ENCODE data around the gene CCDC57. TPM values are rescaled to one million over a fixed set of nuclear protein-coding genes. Genes with fewer than 3 reads are reported as not detected.

Gene CCDC57
- polyA plus RNA-seq, 1 donor (not counting 4 experiments of a cell fraction or from before 2014, with no cell fraction given): 19.2 TPM

DNA sequence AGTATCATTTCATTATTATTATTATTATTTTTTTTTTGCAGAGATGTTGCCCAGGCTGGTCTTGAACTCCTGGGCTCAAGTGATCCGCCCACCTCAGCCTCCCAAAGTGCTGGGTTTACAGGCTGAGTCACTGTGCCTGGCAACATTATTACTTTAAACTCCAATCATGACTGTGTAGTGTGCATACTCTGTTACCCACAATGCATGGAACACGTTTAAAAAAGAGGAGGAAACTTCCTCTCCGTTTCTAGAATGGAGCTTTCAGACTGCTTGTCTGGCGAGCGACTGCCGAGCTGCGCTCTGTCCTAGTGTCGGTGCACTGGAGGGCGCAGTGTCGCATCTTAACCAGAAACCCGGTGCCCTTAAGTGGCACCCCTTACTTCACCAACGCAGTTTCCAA, 92.5 kb downstream of the CCDC57 start:
- Histone ChIP-seq H3K9me3 (ENCODE audit: control insufficient read depth, low read depth, low read length) (no peaks in the 10 kb centered on the region), H3K4me3 (ENCODE audit: control insufficient read depth in 2 of 3, extremely low read depth in 1 of 3, insufficient read depth in 2 of 3, low read depth in 1 of 3, low read length in 3 of 3) (no peak overlapping the region), H3K27me3 (ENCODE audit: control insufficient read depth, extremely low read depth, insufficient read depth, low read length) (no peaks in the 10 kb centered on the region), H4K20me1 (ENCODE audit: control insufficient read depth, extremely low read depth, insufficient read depth, low read length) (no peaks in the 10 kb centered on the region), H3K27ac (ENCODE audit: control insufficient read depth, insufficient read depth, low read length) (no peak overlapping the region), H3K4me1 (ENCODE audit: control insufficient read depth, extremely low read depth, insufficient read depth, low read length) (no peaks in the 10 kb centered on the region), H3K9me1 (ENCODE audit: control insufficient read depth, extremely low read depth, insufficient read depth, low read length) (no peaks in the 10 kb centered on the region), H2AFZ (ENCODE audit: control insufficient read depth, low read length) (no peak overlapping the region), H3K9ac (ENCODE audit: control insufficient read depth, extremely low read depth, insufficient read depth, low read length) (no peak overlapping the region), H3K36me3 (ENCODE audit: control insufficient read depth in 2 of 2, extremely low read depth in 1 of 2, insufficient read depth in 2 of 2, low read length in 2 of 2) (peaks cover 4 to 9% of the 10 kb centered on the region in 2 experiments), H3K4me2 (ENCODE audit: control insufficient read depth, extremely low read depth, insufficient read depth, low read depth, low read length) (no peak overlapping the region), H3K79me2 (ENCODE audit: control insufficient read depth, insufficient read depth, low read length) (no peaks in the 10 kb centered on the region)
- dilution Hi-C loops (cut with MboI; ENCODE audit: extremely low pct_ligation_motif_present, low sequenced_read_pairs): no loop called here
- TF ChIP-seq, protein P1, sequence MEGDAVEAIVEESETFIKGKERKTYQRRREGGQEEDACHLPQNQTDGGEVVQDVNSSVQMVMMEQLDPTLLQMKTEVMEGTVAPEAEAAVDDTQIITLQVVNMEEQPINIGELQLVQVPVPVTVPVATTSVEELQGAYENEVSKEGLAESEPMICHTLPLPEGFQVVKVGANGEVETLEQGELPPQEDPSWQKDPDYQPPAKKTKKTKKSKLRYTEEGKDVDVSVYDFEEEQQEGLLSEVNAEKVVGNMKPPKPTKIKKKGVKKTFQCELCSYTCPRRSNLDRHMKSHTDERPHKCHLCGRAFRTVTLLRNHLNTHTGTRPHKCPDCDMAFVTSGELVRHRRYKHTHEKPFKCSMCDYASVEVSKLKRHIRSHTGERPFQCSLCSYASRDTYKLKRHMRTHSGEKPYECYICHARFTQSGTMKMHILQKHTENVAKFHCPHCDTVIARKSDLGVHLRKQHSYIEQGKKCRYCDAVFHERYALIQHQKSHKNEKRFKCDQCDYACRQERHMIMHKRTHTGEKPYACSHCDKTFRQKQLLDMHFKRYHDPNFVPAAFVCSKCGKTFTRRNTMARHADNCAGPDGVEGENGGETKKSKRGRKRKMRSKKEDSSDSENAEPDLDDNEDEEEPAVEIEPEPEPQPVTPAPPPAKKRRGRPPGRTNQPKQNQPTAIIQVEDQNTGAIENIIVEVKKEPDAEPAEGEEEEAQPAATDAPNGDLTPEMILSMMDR (optimal IDR thresholded peaks at IDR 0.05 in 1 of 3, IDR thresholded peaks at IDR 0.05 in 1 of 3, conservative IDR thresholded peaks at IDR 0.05 in 1 of 3; ENCODE audit: extremely low read depth in 1 of 3, insufficient read depth in 2 of 3, low read length in 3 of 3): no peak
- no peak for TF ChIP-seq EZH2 (IDR thresholded peaks at IDR 0.05; ENCODE audit: low read length)
- FAIRE-seq (no peak), DNase-seq (ENCODE audit: low read depth, low spot score) (no peak)

DNA sequence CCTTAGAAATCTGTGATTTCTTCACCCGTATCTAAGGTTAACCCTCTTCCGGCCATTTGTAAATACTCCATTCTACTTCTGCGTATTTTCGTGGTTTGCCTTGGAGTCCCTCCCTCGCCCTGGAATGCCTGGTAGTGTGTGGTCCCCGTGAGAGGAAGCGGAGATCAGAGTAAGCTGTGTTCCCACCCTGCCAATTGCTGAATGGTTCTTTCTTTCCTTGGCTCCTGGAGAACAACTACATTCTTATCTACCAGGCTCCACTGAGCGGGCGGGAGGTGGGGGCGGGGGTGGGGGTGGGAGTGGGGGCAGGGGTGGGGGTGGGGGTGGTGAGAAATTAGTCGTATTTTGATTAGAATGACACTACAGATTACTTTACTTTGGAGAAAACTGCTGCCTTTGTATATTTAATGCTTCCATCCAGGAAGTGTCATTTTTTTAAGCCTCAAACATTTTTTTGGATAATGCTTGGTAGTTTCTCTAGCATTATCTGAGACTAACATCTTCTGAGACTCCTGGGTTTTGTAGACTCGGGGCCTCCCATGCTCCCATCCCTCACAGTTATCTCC, 93.7 kb downstream of the CCDC57 start:
- Histone ChIP-seq H3K4me3 (ENCODE audit: control insufficient read depth in 2 of 3, extremely low read depth in 1 of 3, insufficient read depth in 2 of 3, low read depth in 1 of 3, low read length in 3 of 3) (no peak overlapping the region), H2AFZ (ENCODE audit: control insufficient read depth, low read length) (no peak overlapping the region), H4K20me1 (ENCODE audit: control insufficient read depth, extremely low read depth, insufficient read depth, low read length) (no peaks in the 10 kb centered on the region), H3K4me1 (ENCODE audit: control insufficient read depth, extremely low read depth, insufficient read depth, low read length) (no peaks in the 10 kb centered on the region), H3K27me3 (ENCODE audit: control insufficient read depth, extremely low read depth, insufficient read depth, low read length) (no peaks in the 10 kb centered on the region), H3K9me3 (ENCODE audit: control insufficient read depth, low read depth, low read length) (no peaks in the 10 kb centered on the region), H3K36me3 (ENCODE audit: control insufficient read depth in 2 of 2, extremely low read depth in 1 of 2, insufficient read depth in 2 of 2, low read length in 2 of 2) (peaks cover 2 to 15% of the 10 kb centered on the region in 2 experiments), H3K27ac (ENCODE audit: control insufficient read depth, insufficient read depth, low read length) (no peak overlapping the region), H3K9me1 (ENCODE audit: control insufficient read depth, extremely low read depth, insufficient read depth, low read length) (no peaks in the 10 kb centered on the region), H3K79me2 (ENCODE audit: control insufficient read depth, insufficient read depth, low read length) (no peaks in the 10 kb centered on the region), H3K4me2 (ENCODE audit: control insufficient read depth, extremely low read depth, insufficient read depth, low read depth, low read length) (no peak overlapping the region), H3K9ac (ENCODE audit: control insufficient read depth, extremely low read depth, insufficient read depth, low read length) (no peak overlapping the region)
- dilution Hi-C loops (cut with MboI; ENCODE audit: extremely low pct_ligation_motif_present, low sequenced_read_pairs): no loop called here
- FAIRE-seq (no peak), DNase-seq (ENCODE audit: low read depth, low spot score) (no peak)
- no peak for TF ChIP-seq EZH2 (IDR thresholded peaks at IDR 0.05; ENCODE audit: low read length)
- TF ChIP-seq, protein P1 (optimal IDR thresholded peaks at IDR 0.05 in 1 of 3, IDR thresholded peaks at IDR 0.05 in 1 of 3, conservative IDR thresholded peaks at IDR 0.05 in 1 of 3; ENCODE audit: extremely low read depth in 1 of 3, insufficient read depth in 2 of 3, low read length in 3 of 3): no peak

All from keratinocyte (primary cell).